H1 (cell line): Measurements from ENCODE around the gene GPSM3. TPM values are rescaled to one million over a fixed set of nuclear protein-coding genes. Genes with fewer than 3 reads are reported as not detected.

Experiments used
- CTCF ChIA-PET: fragments of 300-600 bp; sonication (Branson Sonifier 250); formaldehyde crosslinking; loops from one replicate; lab custom pipeline; 2021; ENCODE audit not compliant: partially characterized antibody; lab: Charles Lee
- POLR2A ChIA-PET: fragments of 300-600 bp; sonication (Branson Sonifier 250); formaldehyde crosslinking; loops from one replicate; lab custom pipeline; 2021; ENCODE audit warnings: inconsistent platforms; ENCODE audit not compliant: partially characterized antibody; lab: Charles Lee
- DNase-seq, 2 experiments: peaks; one replicate each; pipeline versions ENCODE4 v3.0.0 to v3.0.0-alpha.2; 2010 to 2022; ENCODE audit warnings: low spot score in 2 of 2, low read depth in 1 of 2, mixed read lengths in 1 of 2
- FAIRE-seq: peaks from 2 replicates; lab custom pipeline; 2011; peaks lifted over from hg19 to GRCh38; lab: Jason Lieb, UNC
- H2AFZ ChIP-seq: 2 replicates; pipeline ENCODE4 v1.8.1; 2012; ENCODE audit warnings: low read length, inconsistent platforms
- H2AK5ac ChIP-seq: 2 replicates; pipeline ENCODE4 v1.6.1; 2013; ENCODE audit warnings: low read depth, low read length
- H2BK120ac ChIP-seq: replicated peaks from 2 replicates; pipeline ENCODE3; 2013; ENCODE audit warnings: low read depth, low read length, inconsistent platforms
- H2BK12ac ChIP-seq: 2 replicates; pipeline ENCODE4 v1.6.1; 2013; ENCODE audit warnings: low read depth, low read length
- H2BK15ac ChIP-seq: 2 replicates; pipeline ENCODE4 v1.6.1; 2013; ENCODE audit warnings: low read length
- H2BK20ac ChIP-seq: 2 replicates; pipeline ENCODE4 v1.6.1; 2013; ENCODE audit warnings: low read length
- H2BK5ac ChIP-seq: 2 replicates; pipeline ENCODE4 v1.6.1; 2013; ENCODE audit warnings: low read depth, low read length
- H3K14ac ChIP-seq: 2 replicates; pipeline ENCODE4 v1.6.1; 2013; ENCODE audit warnings: inconsistent platforms; ENCODE audit not compliant: insufficient read length
- H3K18ac ChIP-seq: 2 replicates; pipeline ENCODE4 v1.6.1; 2013; ENCODE audit warnings: low read length; ENCODE audit errors: extremely low read depth
- H3K23ac ChIP-seq: 2 replicates; pipeline ENCODE4 v1.6.1; 2013; ENCODE audit warnings: inconsistent platforms; ENCODE audit not compliant: insufficient read length
- H3K23me2 ChIP-seq: 2 replicates; pipeline ENCODE4 v1.6.1; 2013; ENCODE audit warnings: low read depth, low read length
- H3K27ac ChIP-seq: 2 replicates; pipeline ENCODE4 v1.6.1; 2011; ENCODE audit warnings: low read depth, low read length, inconsistent platforms
- H3K27me3 ChIP-seq, 4 experiments: replicated peaks in 1 of 4; 1 replicate in 1 of 4; 2 replicates in 3 of 4; pipeline versions ENCODE4 v1.6.1 to v1.8.1; 2011 to 2013; ENCODE audit warnings: low read length in 3 of 4, mild to moderate bottlenecking in 3 of 4, inconsistent platforms in 2 of 4, mixed read lengths in 2 of 4, moderate library complexity in 1 of 4; ENCODE audit not compliant: control insufficient read depth in 3 of 4, insufficient read depth in 3 of 4; ENCODE audit errors: extremely low read depth in 1 of 4
- H3K36me3 ChIP-seq, 4 experiments: 2 replicates each; pipeline versions ENCODE4 v1.6.1 to v1.8.1; 2011 to 2013; ENCODE audit warnings: mild to moderate bottlenecking in 4 of 4, low read length in 3 of 4, moderate library complexity in 2 of 4, control low read depth in 1 of 4, inconsistent platforms in 1 of 4; ENCODE audit not compliant: insufficient read depth in 4 of 4, control insufficient read depth in 2 of 4
- H3K4ac ChIP-seq: replicated peaks from 2 replicates; pipeline ENCODE3; 2013; ENCODE audit warnings: low read length, low read depth, mixed read lengths, inconsistent platforms; ENCODE audit not compliant: insufficient read length
- H3K4me1 ChIP-seq, 4 experiments: replicated peaks in 1 of 4; 1 replicate in 1 of 4; 2 replicates in 3 of 4; pipeline versions ENCODE4 v1.6.1 to v1.8.1; 2011 to 2013; ENCODE audit warnings: low read length in 3 of 4, inconsistent platforms in 2 of 4, mixed read lengths in 1 of 4; ENCODE audit not compliant: insufficient read depth in 4 of 4, control insufficient read depth in 3 of 4
- H3K4me2 ChIP-seq, 2 experiments: 2 replicates each; pipeline versions ENCODE4 v1.6.1 to v1.8.1; 2011 to 2013; ENCODE audit warnings: low read depth in 2 of 2, low read length in 2 of 2, control low read depth in 1 of 2, inconsistent platforms in 1 of 2, mild to moderate bottlenecking in 1 of 2; ENCODE audit not compliant: insufficient read depth in 1 of 2
- H3K4me3 ChIP-seq, 4 experiments: fragments of 200-600, 300-600 bp in 1 of 4; sonication (generic), shearing (Covaris generic), sonication (Bioruptor Twin) in 1 of 4; 2 replicates each; pipeline versions ENCODE4 v1.5.1 to v1.8.1; 2011 to 2016; ENCODE audit warnings: low read length in 4 of 4, low read depth in 3 of 4, control low read depth in 2 of 4, inconsistent platforms in 2 of 4, mild to moderate bottlenecking in 2 of 4, mixed read lengths in 1 of 4, moderate library complexity in 1 of 4; ENCODE audit not compliant: insufficient read depth in 2 of 4; ENCODE audit errors: extremely low read depth in 1 of 4
- H3K56ac ChIP-seq: replicated peaks from 2 replicates; pipeline ENCODE3; 2013; ENCODE audit warnings: low read depth, mild to moderate bottlenecking, mixed read lengths, low read length, inconsistent platforms; ENCODE audit not compliant: insufficient read length
- H3K79me1 ChIP-seq: 2 replicates; pipeline ENCODE4 v1.6.1; 2013; ENCODE audit warnings: low read depth, low read length, control low read depth
- H3K79me2 ChIP-seq, 2 experiments: 2 replicates each; pipeline versions ENCODE4 v1.6.1 to v1.8.1; 2012 to 2013; ENCODE audit warnings: low read length in 2 of 2, mild to moderate bottlenecking in 2 of 2, inconsistent platforms in 1 of 2; ENCODE audit not compliant: insufficient read depth in 2 of 2, control insufficient read depth in 1 of 2
- H3K9ac ChIP-seq, 4 experiments: replicated peaks in 1 of 4; 1 replicate in 1 of 4; 2 replicates in 3 of 4; pipeline versions ENCODE4 v1.6.1 to v1.8.1; 2011 to 2013; ENCODE audit warnings: low read depth in 3 of 4, low read length in 3 of 4, control low read depth in 2 of 4, mild to moderate bottlenecking in 2 of 4, moderate library complexity in 2 of 4, inconsistent platforms in 1 of 4; ENCODE audit errors: extremely low read depth in 1 of 4
- H3K9me3 ChIP-seq, 2 experiments: 2 replicates each; pipeline versions ENCODE4 v1.6.1 to v1.8.1; 2012 to 2013; ENCODE audit warnings: mild to moderate bottlenecking in 2 of 2, moderate library complexity in 2 of 2, control low read depth in 1 of 2, inconsistent platforms in 1 of 2, low read depth in 1 of 2, low read length in 1 of 2, mixed read lengths in 1 of 2; ENCODE audit not compliant: insufficient read depth in 2 of 2
- H4K20me1 ChIP-seq, 2 experiments: replicated peaks in 1 of 2; 2 replicates each; pipeline versions ENCODE3 to v1.8.1; 2011 to 2013; ENCODE audit warnings: inconsistent platforms in 2 of 2, low read length in 2 of 2, mild to moderate bottlenecking in 1 of 2; ENCODE audit not compliant: insufficient read depth in 2 of 2, control insufficient read depth in 1 of 2
- H4K5ac ChIP-seq: 2 replicates; pipeline ENCODE4 v1.6.1; 2013; ENCODE audit warnings: low read length, low read depth, mixed read lengths, inconsistent platforms; ENCODE audit not compliant: insufficient read length
- H4K8ac ChIP-seq: 2 replicates; pipeline ENCODE4 v1.8.0; 2013; ENCODE audit warnings: mild to moderate bottlenecking, moderate library complexity, low read length, inconsistent platforms; ENCODE audit not compliant: insufficient read depth; ENCODE audit errors: extremely low read depth
- H4K91ac ChIP-seq: replicated peaks from 2 replicates; pipeline ENCODE3; 2013; ENCODE audit warnings: low read length, mixed read lengths, inconsistent platforms; ENCODE audit not compliant: insufficient read length
- BCL11A ChIP-seq, 2 experiments: IDR thresholded peaks; one replicate each; pipeline ENCODE4 v1.6.1; 2011; ENCODE audit warnings: low read depth in 2 of 2, low read length in 2 of 2, mild to moderate bottlenecking in 2 of 2
- CHD2 ChIP-seq: IDR thresholded peaks from 2 replicates; pipeline ENCODE4 v1.6.1; 2012; ENCODE audit warnings: low read length, improper control_type of control experiment
- HDAC6 ChIP-seq: IDR thresholded peaks from one replicate; pipeline ENCODE4 v1.7.1; 2012; ENCODE audit warnings: low read depth, mild to moderate bottlenecking, inconsistent platforms, low read length, moderate library complexity
- RBBP5 ChIP-seq: IDR thresholded peaks from 2 replicates; pipeline ENCODE4 v1.7.1; 2012; ENCODE audit warnings: low read depth, mild to moderate bottlenecking, inconsistent platforms, low read length, moderate library complexity, borderline replicate concordance
- WGBS, 2 experiments: shearing (Covaris generic) in 1 of 2; methylation state at CpG; one replicate each; pipeline versions ENCODE4 v1.1.6 to v1.1.7; 2013 to 2015; ENCODE audit warnings: low lambda C conversion rate in 2 of 2, mixed read lengths in 2 of 2, inconsistent platforms in 1 of 2, low coverage in 1 of 2, missing lambda C conversion rate in 1 of 2; ENCODE audit not compliant: insufficient replicate concordance in 2 of 2, insufficient coverage in 1 of 2, insufficient read length in 1 of 2; ENCODE audit errors: extremely low coverage in 1 of 2, missing lambda C conversion rate in 1 of 2; 5-methylcytosine and 5-hydroxymethylcytosine counted together
- polyA plus RNA-seq, 7 experiments: library from polyadenylated mRNA; depleted of rRNA in 3 of 7; stranded (reverse) in 5 of 7; unstranded in 2 of 7; fragments of >200 nt in 5 of 7; fragments of 200-250 nt in 2 of 7; gene quantifications; 1 replicate in 5 of 7; 2 replicates in 1 of 7; 4 replicates in 1 of 7; pipeline versions ENCODE4 v1.2.1 to v1.2.3, GENCODE V29; 2011 to 2013; ENCODE audit warnings: missing spikeins in 2 of 7, mixed read lengths in 2 of 7
- total RNA-seq: library from RNA; stranded (reverse); fragmentation: NEBNext Ultra II Directional; extraction: Animal tissue kit (Norgen Biotek cat#: 25700); gene quantifications from 2 replicates; pipeline ENCODE4 v1.2.1, GENCODE V29; 2021
- TF ChIP-seq, protein P1 (sequence below): IDR thresholded peaks from 2 replicates; pipeline ENCODE4 v1.6.1; 2012; ENCODE audit warnings: inconsistent platforms

Gene GPSM3
- total and polyA plus RNA-seq, 2 of the 8 experiments (the other 6 are each of a cell fraction or from before 2014, with no cell fraction given), result 6.6 to 9.8 TPM

DNA sequence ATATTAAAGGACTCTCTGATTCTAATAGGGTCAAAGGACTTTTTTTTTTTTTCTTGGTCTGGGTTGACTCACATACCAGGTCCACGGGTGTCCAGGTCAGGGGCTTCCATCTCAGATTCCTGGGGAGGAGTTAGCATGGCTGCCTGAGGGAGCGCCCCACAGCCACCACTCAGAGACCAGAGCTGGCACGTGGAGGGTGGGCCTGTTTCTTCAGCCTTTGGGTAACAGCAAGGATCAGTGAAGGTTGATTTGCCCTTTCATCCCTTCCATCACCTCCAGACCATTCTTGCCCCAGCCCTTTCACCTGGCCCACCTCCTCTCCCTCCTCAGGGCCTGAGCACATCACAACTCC, 5.9 kb upstream of the GPSM3 start:
- H2AK5ac ChIP-seq, result peak overlapping the region; percentile 43; the same call in 1 of the 2 replicates
- no peak overlapping the region; the same call in 1 of the 2 replicates for H2BK15ac ChIP-seq
- H4K5ac ChIP-seq, result no peak overlapping the region
- H2BK12ac ChIP-seq, result no peak overlapping the region
- DNase-seq, result no peak
- no peaks in the 10 kb centered on the region for H3K9me3 ChIP-seq
- H3K36me3 ChIP-seq, result no peaks in the 10 kb centered on the region
- no peaks in the 10 kb centered on the region for H3K79me1 ChIP-seq
- no peak overlapping the region for H3K4ac ChIP-seq
- 89% methylated on average over 3 of the region's 3 CpGs; no CpG with 5 or more reads in 1 of the 2 experiments for WGBS, 2 experiments
- H4K8ac ChIP-seq, result no peak overlapping the region; the same call in 1 of the 2 replicates
- peaks cover 8 to 22% (median 10%) of the 10 kb centered on the region in 4 experiments for H3K4me1 ChIP-seq
- FAIRE-seq, result no peak
- no peaks in the 10 kb centered on the region for H3K27me3 ChIP-seq
- no peak overlapping the region for H3K27ac ChIP-seq
- POLR2A ChIA-PET, result interaction anchor here (1.1 to 13.3 kb wide), 3 partner anchors 19 to 92 kb away, joined by 3 to 194 read pairs (median 4); partner anchors contain the start of genes AGPAT1, PRRT1 and RNF5
- H3K9ac ChIP-seq, result no peak overlapping the region
- peak overlapping the region; percentile 81 for H4K91ac ChIP-seq
- no peaks in the 10 kb centered on the region for H4K20me1 ChIP-seq
- H2BK20ac ChIP-seq, result no peak overlapping the region
- no peak overlapping the region for H2AFZ ChIP-seq
- H3K23ac ChIP-seq, result no peak overlapping the region
- H3K4me2 ChIP-seq, result no peak overlapping the region
- no peak overlapping the region for H2BK120ac ChIP-seq
- peaks cover 7% of the 10 kb centered on the region; the same call in 1 of the 2 replicates for H3K23me2 ChIP-seq
- no peaks in the 10 kb centered on the region for H3K79me2 ChIP-seq
- no peak overlapping the region for H3K18ac ChIP-seq
- TF ChIP-seq, protein P1, sequence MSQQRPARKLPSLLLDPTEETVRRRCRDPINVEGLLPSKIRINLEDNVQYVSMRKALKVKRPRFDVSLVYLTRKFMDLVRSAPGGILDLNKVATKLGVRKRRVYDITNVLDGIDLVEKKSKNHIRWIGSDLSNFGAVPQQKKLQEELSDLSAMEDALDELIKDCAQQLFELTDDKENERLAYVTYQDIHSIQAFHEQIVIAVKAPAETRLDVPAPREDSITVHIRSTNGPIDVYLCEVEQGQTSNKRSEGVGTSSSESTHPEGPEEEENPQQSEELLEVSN, result no peak
- TF ChIP-seq BCL11A (IDR thresholded peaks at IDR 0.05; ENCODE audit: low read depth in 2 of 2, low read length in 2 of 2), result no peak
- TF ChIP-seq HDAC6, result no peak
- TF ChIP-seq CHD2, result no peak
- no peak for TF ChIP-seq RBBP5
- no peak overlapping the region for H3K4me3 ChIP-seq
- no peak overlapping the region for H3K14ac ChIP-seq
- H2BK5ac ChIP-seq, result no peak overlapping the region
- no peak overlapping the region for H3K56ac ChIP-seq
- CTCF ChIA-PET, result interaction anchor here (0.9 to 2.6 kb wide), 4 partner anchors 9 to 80 kb away, joined by 3 to 9 read pairs (median 4); partner anchors contain the start of gene NOTCH4
